ENCODE measurements around the gene KISS1R.

Gene KISS1R

DNA sequence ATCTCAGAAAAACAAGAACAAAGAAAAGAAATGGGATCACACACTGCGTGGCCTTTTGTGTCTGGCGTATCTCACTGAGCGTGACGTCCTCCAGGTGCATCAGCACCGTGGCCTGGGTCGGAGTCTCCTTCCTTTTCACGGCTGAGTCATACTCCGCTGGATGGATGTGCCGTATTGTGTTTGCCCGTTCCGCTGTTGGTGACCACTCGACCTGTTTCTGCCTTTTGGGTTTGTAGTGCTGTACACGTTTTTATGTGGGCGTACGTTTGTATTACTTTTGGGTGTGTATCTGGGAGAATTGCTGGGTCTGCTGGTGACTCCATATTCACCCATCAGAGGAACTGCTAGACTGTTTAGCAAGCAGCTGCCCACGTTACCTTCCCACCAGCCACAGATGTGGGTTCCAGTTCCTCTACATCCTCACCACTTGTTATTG, 20.1 kb downstream of the KISS1R start:
- H3K4me3 ChIP-seq (replicated peaks; ENCODE audit: low read depth, low read length), result no peak overlapping the region
- no peak for DNase-seq (ENCODE audit: low read depth)
- no peak for TF ChIP-seq CTCF (IDR thresholded peaks at IDR 0.05; ENCODE audit: low read length, missing control alignments)

DNA sequence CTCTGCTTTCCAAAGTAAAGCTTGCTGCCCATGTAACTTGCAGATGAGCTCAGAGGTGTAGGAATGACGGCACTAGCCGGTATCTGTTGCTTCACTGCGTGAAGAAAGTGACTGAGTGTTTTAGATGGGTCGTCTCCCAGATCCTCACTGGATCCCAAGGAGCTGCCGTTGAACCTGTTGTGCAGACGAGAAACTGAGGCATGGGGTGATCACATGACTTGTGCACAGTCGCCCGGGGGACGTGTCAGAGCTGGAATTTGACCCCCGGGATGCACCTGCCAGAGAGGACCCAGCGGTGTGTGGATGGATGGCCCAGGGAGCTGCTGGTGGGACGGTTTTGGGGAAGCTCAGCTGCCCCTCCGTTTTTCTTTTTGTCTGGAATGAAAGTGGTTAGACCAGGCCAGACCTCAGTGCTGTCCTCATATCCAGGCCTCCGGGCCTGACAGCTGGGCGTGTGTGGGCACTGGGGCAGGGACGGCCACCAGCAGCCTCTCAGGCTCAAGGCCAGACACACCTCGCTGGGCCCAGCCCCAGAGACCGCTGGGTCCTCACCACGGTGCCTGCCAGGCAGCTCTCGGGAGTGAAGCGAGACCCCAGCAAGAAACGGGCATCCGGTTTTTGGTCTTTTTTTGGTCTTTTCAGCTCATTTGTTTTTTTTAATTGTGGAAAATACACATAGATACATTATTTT, 21.2 kb downstream of the KISS1R start:
- H3K4me3 ChIP-seq (replicated peaks; ENCODE audit: low read depth, low read length), result no peak overlapping the region
- no peak for DNase-seq (ENCODE audit: low read depth)
- no peak for TF ChIP-seq CTCF (IDR thresholded peaks at IDR 0.05; ENCODE audit: low read length, missing control alignments)

GRCh38 chr19:939439-939838, 22.3 kb downstream of the KISS1R start:
- H3K4me3 ChIP-seq (replicated peaks; ENCODE audit: low read depth, low read length), result no peak overlapping the region
- no peak for DNase-seq (ENCODE audit: low read depth)

DNA sequence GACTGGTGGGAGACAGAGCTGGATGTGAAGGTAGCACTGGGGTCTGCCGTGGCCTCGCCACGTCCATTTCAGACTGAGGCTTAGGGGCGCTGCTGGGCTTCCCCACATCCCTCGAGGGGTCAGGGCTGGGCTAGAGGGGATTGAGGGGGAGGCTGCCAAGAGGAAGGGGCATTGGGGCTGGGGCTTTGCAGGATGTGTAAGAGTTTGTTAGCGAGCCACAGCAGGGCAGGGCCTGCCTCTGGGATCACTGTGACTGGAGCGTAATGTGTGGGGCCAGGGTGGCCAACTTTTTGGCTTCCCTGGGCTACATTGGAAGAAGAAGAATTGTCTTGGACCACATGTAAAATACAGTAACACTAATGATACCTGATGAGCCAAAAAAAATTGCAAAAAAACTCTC, 22.8 kb downstream of the KISS1R start:
- H3K4me3 ChIP-seq (replicated peaks; ENCODE audit: low read depth, low read length), result no peak overlapping the region
- TF ChIP-seq CTCF (IDR thresholded peaks at IDR 0.05; ENCODE audit: low read length, missing control alignments), result no peak
- no peak for DNase-seq (ENCODE audit: low read depth)

More at GRCh38 chr19:939439-939838, 22.3 kb downstream of the KISS1R start:
- no peak for TF ChIP-seq CTCF (IDR thresholded peaks at IDR 0.05; ENCODE audit: low read length, missing control alignments)

GRCh38 chr19:940591-941291, 23.6 kb downstream of the KISS1R start:
- no peak overlapping the region for H3K4me3 ChIP-seq (replicated peaks; ENCODE audit: low read depth, low read length)
- no peak for TF ChIP-seq CTCF (IDR thresholded peaks at IDR 0.05; ENCODE audit: low read length, missing control alignments)
- DNase-seq (ENCODE audit: low read depth), result no peak

DNA sequence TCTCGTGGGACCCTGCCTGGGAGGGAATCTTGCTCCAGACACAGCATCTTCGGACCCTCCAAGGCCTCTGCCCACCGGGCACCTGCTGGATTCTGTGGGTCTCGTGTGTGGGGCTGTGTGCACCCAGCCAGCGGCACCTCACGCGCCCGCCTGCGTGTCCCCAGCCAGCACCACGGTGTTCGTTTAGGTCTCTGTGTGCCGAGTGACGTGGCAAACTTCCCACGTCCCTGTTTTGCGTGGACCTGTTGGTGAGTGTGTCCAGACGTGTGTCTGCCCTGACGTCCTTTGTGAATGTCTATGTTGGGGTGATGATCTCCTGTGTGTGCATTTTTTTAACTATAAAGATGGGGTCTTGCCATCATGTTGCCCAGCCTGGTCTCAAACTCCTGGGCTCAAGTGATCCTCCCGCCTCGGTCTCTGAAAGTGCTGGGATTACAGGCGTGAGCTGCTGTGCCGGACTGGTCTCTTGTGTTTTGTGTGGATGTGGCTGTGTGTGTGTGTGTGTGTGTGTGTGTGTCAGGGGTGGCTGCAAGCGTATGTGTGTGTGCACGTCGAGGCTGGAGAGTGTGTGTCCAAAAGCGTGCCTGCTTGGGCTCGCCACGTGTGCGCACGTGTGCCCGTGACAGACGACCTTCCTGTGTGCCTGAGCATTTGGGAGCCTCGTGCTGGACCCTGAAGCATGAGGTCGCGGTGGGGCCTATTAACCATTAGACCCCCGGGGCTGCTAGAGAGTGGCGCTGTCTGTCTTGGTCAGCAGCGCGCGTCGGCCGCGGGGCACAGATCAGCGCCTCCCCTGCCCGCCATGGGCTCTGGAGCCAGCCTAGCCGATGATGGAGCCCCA, 24.4 kb downstream of the KISS1R start:
- no peak overlapping the region for H3K4me3 ChIP-seq (replicated peaks; ENCODE audit: low read depth, low read length)
- no peak for TF ChIP-seq CTCF (IDR thresholded peaks at IDR 0.05; ENCODE audit: low read length, missing control alignments)
- no peak for DNase-seq (ENCODE audit: low read depth)

Data from fibroblast of pulmonary artery (primary cell).